ENCODE results near the gene HDAC11.

The HDAC11 gene

DNA sequence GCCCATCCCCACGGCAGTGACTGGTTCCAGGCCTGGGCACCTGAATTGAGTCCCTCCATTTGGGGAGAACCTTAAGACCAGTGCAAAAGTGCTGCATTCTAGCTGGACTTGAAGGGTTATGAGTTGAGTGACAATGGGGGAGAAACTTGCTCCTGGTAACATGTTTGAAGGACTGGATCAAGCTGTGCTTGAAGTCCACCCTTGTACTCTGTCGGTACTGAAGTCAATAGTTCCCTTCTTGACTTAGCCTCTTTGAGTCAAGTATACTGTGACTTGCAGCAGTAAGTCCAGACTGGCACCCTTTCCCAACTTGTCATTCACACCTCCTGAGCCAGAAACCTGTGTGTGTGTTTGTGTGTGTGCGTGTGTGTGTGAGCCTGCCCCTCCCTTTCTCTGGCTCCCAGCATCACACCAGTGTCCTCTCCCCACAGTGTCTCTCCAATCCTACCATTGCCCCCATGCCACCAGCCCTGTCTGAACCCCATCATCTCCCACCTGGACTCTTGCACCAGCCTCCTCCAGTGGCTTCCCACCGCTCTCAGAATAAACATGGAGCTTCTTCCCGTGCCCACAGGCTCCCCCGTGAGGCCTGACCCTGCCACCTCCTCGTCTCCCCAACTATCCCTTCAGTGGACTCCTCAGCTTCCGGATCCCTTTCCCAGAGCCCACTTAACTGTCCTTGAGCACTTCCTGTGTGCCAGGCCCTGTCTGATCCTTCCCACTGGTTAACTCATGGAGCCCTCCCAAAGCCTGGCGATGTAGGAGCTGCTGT is 58.6 kb downstream of the HDAC11 start:
- Histone ChIP-seq H3K27ac (replicated peaks) (no peak overlapping the region), H3K4me3 (replicated peaks; ENCODE audit: insufficient read depth, low read length) (no peak overlapping the region), H3K27me3 (ENCODE audit: insufficient read depth, poor library complexity, severe bottlenecking) (no peaks in the 10 kb centered on the region)
- DNase-seq (ENCODE audit: low read depth in 1 of 2, low spot score in 1 of 2), result no peak
- TF ChIP-seq POLR2AphosphoS5 (IDR thresholded peaks at IDR 0.05; ENCODE audit: low read depth) (no peak), GABPA (IDR thresholded peaks at IDR 0.05; ENCODE audit: low read depth) (no peak), SPI1 (IDR thresholded peaks at IDR 0.05; ENCODE audit: borderline replicate concordance, low read depth) (no peak)
- TF ChIP-seq, protein P1, sequence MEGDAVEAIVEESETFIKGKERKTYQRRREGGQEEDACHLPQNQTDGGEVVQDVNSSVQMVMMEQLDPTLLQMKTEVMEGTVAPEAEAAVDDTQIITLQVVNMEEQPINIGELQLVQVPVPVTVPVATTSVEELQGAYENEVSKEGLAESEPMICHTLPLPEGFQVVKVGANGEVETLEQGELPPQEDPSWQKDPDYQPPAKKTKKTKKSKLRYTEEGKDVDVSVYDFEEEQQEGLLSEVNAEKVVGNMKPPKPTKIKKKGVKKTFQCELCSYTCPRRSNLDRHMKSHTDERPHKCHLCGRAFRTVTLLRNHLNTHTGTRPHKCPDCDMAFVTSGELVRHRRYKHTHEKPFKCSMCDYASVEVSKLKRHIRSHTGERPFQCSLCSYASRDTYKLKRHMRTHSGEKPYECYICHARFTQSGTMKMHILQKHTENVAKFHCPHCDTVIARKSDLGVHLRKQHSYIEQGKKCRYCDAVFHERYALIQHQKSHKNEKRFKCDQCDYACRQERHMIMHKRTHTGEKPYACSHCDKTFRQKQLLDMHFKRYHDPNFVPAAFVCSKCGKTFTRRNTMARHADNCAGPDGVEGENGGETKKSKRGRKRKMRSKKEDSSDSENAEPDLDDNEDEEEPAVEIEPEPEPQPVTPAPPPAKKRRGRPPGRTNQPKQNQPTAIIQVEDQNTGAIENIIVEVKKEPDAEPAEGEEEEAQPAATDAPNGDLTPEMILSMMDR (IDR thresholded peaks at IDR 0.05; ENCODE audit: insufficient read depth, low read length), result no peak
- TF ChIP-seq, protein P2, sequence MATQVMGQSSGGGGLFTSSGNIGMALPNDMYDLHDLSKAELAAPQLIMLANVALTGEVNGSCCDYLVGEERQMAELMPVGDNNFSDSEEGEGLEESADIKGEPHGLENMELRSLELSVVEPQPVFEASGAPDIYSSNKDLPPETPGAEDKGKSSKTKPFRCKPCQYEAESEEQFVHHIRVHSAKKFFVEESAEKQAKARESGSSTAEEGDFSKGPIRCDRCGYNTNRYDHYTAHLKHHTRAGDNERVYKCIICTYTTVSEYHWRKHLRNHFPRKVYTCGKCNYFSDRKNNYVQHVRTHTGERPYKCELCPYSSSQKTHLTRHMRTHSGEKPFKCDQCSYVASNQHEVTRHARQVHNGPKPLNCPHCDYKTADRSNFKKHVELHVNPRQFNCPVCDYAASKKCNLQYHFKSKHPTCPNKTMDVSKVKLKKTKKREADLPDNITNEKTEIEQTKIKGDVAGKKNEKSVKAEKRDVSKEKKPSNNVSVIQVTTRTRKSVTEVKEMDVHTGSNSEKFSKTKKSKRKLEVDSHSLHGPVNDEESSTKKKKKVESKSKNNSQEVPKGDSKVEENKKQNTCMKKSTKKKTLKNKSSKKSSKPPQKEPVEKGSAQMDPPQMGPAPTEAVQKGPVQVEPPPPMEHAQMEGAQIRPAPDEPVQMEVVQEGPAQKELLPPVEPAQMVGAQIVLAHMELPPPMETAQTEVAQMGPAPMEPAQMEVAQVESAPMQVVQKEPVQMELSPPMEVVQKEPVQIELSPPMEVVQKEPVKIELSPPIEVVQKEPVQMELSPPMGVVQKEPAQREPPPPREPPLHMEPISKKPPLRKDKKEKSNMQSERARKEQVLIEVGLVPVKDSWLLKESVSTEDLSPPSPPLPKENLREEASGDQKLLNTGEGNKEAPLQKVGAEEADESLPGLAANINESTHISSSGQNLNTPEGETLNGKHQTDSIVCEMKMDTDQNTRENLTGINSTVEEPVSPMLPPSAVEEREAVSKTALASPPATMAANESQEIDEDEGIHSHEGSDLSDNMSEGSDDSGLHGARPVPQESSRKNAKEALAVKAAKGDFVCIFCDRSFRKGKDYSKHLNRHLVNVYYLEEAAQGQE (IDR thresholded peaks at IDR 0.05; ENCODE audit: insufficient replicate concordance, low read depth), result no peak

DNA sequence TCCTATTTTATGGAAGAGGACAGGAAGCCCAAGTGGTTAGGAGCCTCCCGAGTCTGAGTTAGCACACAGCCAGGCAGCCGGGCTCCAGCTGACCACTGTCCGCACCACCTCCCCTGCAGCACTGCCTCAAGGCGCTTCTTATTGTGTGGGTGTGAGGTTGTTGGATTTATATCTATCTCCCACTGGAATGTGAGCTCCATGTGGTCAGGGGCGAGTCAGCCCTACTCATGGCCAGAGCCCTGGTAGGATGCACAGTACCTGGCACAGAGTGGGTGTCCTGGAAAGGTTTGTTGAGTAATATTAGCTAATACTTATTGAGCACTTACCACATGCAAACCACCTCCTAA is 59.2 kb downstream of the HDAC11 start:
- TF ChIP-seq, protein P2 (IDR thresholded peaks at IDR 0.05; ENCODE audit: insufficient replicate concordance, low read depth), result no peak
- TF ChIP-seq GABPA (IDR thresholded peaks at IDR 0.05; ENCODE audit: low read depth) (no peak), POLR2AphosphoS5 (IDR thresholded peaks at IDR 0.05; ENCODE audit: low read depth) (no peak), SPI1 (IDR thresholded peaks at IDR 0.05; ENCODE audit: borderline replicate concordance, low read depth) (no peak)
- TF ChIP-seq, protein P1 (IDR thresholded peaks at IDR 0.05; ENCODE audit: insufficient read depth, low read length), result no peak
- Histone ChIP-seq H3K27ac (replicated peaks) (no peak overlapping the region), H3K4me3 (replicated peaks; ENCODE audit: insufficient read depth, low read length) (no peak overlapping the region), H3K27me3 (ENCODE audit: insufficient read depth, poor library complexity, severe bottlenecking) (no peaks in the 10 kb centered on the region)
- DNase-seq (ENCODE audit: low read depth in 1 of 2, low spot score in 1 of 2), result no peak

DNA sequence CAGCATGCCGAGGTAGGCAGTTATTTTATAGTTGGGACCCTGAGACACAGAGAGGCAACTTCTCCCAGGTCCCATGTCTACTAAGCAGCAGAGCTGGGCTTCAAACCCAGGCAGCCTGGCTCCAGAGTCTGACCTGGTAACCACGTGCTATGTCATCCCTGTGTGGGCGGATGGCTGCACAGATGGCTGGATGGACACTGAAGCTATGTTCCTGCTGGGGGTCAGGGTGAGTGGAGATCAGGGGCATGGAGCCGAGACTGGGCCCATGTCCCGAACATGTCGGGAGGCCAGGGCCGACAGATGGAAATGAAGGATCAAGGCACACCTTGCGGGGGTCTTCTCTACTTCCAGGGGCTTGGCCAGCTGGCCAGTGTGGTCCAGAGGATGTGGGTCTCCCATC is 59.6 kb downstream of the HDAC11 start:
- TF ChIP-seq, protein P1 (IDR thresholded peaks at IDR 0.05; ENCODE audit: insufficient read depth, low read length), result no peak
- TF ChIP-seq GABPA (IDR thresholded peaks at IDR 0.05; ENCODE audit: low read depth), result no peak
- TF ChIP-seq, protein P2 (IDR thresholded peaks at IDR 0.05; ENCODE audit: insufficient replicate concordance, low read depth), result no peak
- no peak for TF ChIP-seq SPI1 (IDR thresholded peaks at IDR 0.05; ENCODE audit: borderline replicate concordance, low read depth)
- TF ChIP-seq POLR2AphosphoS5 (IDR thresholded peaks at IDR 0.05; ENCODE audit: low read depth), result no peak
- Histone ChIP-seq H3K27me3 (ENCODE audit: insufficient read depth, poor library complexity, severe bottlenecking) (no peaks in the 10 kb centered on the region), H3K4me3 (replicated peaks; ENCODE audit: insufficient read depth, low read length) (no peak overlapping the region), H3K27ac (replicated peaks) (no peak overlapping the region)
- DNase-seq (ENCODE audit: low read depth in 1 of 2, low spot score in 1 of 2), result no peak

Measured in HL-60 (cell line).